Measurements from ENCODE around the gene ACVR2A. TPM values are rescaled to one million over a fixed set of nuclear protein-coding genes. Genes with fewer than 3 reads are reported as not detected.

ACVR2A gene
- polyA plus RNA-seq, 1 of the 3 experiments (the other 2 are of a cell fraction) = 1.6 TPM

DNA sequence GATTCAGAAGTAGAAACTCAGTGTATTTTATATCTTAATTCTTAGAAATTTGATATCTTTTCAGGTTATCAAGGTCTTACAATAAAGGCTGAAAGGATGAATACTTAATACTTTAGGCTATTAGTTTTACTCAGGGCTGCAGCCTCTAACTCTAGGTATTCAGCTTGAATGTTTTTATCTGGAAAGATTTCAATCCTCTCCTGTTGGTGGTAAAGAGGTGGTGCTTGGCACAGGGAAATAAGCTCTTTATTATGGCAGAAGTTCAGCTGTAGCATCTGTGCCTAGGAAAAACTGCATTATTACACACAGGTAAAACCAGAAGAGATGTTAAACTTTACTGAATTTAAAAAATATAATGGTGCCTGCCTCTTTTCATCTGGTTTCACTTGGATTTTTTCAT, 11.1 kb downstream of the ACVR2A start (continued):
- TF ChIP-seq, protein P1, sequence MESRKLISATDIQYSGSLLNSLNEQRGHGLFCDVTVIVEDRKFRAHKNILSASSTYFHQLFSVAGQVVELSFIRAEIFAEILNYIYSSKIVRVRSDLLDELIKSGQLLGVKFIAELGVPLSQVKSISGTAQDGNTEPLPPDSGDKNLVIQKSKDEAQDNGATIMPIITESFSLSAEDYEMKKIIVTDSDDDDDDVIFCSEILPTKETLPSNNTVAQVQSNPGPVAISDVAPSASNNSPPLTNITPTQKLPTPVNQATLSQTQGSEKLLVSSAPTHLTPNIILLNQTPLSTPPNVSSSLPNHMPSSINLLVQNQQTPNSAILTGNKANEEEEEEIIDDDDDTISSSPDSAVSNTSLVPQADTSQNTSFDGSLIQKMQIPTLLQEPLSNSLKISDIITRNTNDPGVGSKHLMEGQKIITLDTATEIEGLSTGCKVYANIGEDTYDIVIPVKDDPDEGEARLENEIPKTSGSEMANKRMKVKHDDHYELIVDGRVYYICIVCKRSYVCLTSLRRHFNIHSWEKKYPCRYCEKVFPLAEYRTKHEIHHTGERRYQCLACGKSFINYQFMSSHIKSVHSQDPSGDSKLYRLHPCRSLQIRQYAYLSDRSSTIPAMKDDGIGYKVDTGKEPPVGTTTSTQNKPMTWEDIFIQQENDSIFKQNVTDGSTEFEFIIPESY (IDR thresholded peaks at IDR 0.05; ENCODE audit: borderline replicate concordance, low read depth) = no peak
- no peak for TF ChIP-seq FOXJ3 (CRISPR knock-in tag; IDR thresholded peaks at IDR 0.05)
- TF ChIP-seq EZH2phosphoT487 (IDR thresholded peaks at IDR 0.05; ENCODE audit: borderline replicate concordance, low read depth) = no peak
- TF ChIP-seq RXRA (IDR thresholded peaks at IDR 0.05; ENCODE audit: borderline replicate concordance, low read depth) = no peak
- no peak for TF ChIP-seq FOSL2 (IDR thresholded peaks at IDR 0.05; ENCODE audit: borderline replicate concordance, low read depth)
- no peak for TF ChIP-seq TCF12 (IDR thresholded peaks at IDR 0.05)
- no peak for TF ChIP-seq EP300 (IDR thresholded peaks at IDR 0.05; ENCODE audit: borderline replicate concordance in 1 of 2, low read depth in 1 of 2, low read length in 1 of 2)
- no peak for TF ChIP-seq MXI1 (IDR thresholded peaks at IDR 0.05; ENCODE audit: low read depth, low read length)

DNA sequence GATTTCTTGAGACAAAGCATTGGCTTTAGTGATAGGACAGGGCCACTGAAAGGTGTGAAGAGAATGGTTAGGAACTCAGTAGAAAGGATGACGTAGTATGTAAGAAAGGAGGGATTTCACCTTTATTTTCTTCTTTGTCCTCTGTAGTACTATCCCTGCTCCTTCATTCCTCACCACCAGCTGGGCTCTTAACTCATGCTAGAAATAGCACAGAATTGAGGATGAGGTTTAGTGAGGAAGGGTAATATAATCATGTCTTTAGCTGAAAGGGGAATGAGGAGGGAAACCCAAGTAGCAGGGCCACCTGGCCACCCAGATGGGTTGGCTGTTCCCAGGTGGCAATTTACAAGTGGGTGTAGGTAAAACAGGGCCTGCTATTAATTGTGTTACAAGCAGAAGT, 15.2 kb downstream of the ACVR2A start:
- Histone ChIP-seq H2AFZ (ENCODE audit: low read depth) (no peak overlapping the region), H3K27ac (ENCODE audit: low read depth in 2 of 2, low read length in 1 of 2) (no peak overlapping the region), H3K27me3 (ENCODE audit: insufficient read depth) (no peaks in the 10 kb centered on the region), H3K4me2 (no peak overlapping the region), H3K36me3 (replicated peaks in 1 of 2; ENCODE audit: control insufficient read depth in 1 of 2, insufficient read depth in 2 of 2, low read length in 1 of 2) (no peaks in the 10 kb centered on the region), H3K9ac (no peak overlapping the region), H3K4me3 (ENCODE audit: low read depth in 2 of 2, low read length in 1 of 2) (no peak overlapping the region), H4K20me1 (ENCODE audit: insufficient read depth) (peaks cover 16% of the 10 kb centered on the region; the same call in 1 of the 2 replicates), H3K4me1 (ENCODE audit: control insufficient read depth in 1 of 2, insufficient read depth in 2 of 2, low read depth in 1 of 2, low read length in 1 of 2) (peaks cover 0 to 3% of the 10 kb centered on the region in 2 experiments; a peak in 2 of 4 replicates), H3K9me3 (no peaks in the 10 kb centered on the region), H3K79me2 (ENCODE audit: insufficient read depth) (peaks cover 55% of the 10 kb centered on the region), H3F3A (replicated peaks; ENCODE audit: insufficient read depth) (peaks cover 3% of the 10 kb centered on the region), H3K9me2 (no peaks in the 10 kb centered on the region)
- ChIA-PET CTCF (interaction anchor here (1.1 to 1.7 kb wide), 2 partner anchors 11 to 51 kb away, joined by 4 to 6 read pairs; no protein-coding TSS in a partner anchor), POLR2A (no interaction called here)
- 92% methylated on average over 1 of the region's 1 CpG for WGBS (ENCODE audit: low lambda C conversion rate)
- no peak for DNase-seq
- no peak for TF ChIP-seq RFX5 (IDR thresholded peaks at IDR 0.05; ENCODE audit: low read length)
- TF ChIP-seq SIN3A (IDR thresholded peaks at IDR 0.05; ENCODE audit: borderline replicate concordance, low read depth, low read length) = no peak
- TF ChIP-seq POLR2AphosphoS5 (IDR thresholded peaks at IDR 0.05; ENCODE audit: low read depth, low read length) = no peak

DNA sequence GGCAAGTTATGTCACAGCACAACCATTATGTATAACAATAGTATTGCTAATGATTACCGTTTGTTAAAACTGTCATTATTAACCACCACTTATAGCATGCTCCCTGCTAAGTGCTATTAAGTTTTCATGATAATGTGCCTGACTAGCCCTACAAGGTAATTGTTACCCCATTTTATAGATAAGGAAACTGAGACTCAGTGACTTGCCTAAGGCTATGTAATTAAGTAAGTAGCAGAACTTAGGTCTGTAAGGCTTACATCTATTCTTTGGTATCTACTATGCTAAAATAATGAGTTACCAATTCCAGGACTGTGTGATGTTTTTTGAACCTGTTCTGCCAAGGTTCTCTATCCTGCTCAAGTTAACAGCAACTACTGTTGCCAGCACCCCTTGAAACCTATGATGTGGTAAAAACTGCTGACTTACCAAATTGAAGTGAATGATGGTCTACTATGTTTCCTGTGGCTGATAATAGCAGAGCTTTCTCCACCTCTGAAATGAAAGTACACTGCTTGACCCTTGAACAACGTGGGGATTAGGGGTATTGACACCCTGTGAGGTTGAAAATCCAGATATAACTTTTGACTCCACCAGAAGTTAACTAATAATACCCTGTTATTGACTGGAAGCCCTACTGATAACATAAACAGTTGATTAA, 18.2 kb downstream of the ACVR2A start:
- H3K79me2 ChIP-seq (ENCODE audit: insufficient read depth) = peaks cover 47% of the 10 kb centered on the region; the same call in 1 of the 2 replicates
- CTCF ChIA-PET = no interaction called here

More for the DNA sequence above, 18.2 kb downstream of the ACVR2A start:
- no peak for DNase-seq
- H3K9me2 ChIP-seq = no peaks in the 10 kb centered on the region
- no peak overlapping the region for H3K9ac ChIP-seq
- H3K9me3 ChIP-seq = no peaks in the 10 kb centered on the region
- WGBS (ENCODE audit: low lambda C conversion rate) = 83% methylated on average over 2 of the region's 2 CpGs
- no peaks in the 10 kb centered on the region for H3K36me3 ChIP-seq (replicated peaks in 1 of 2; ENCODE audit: control insufficient read depth in 1 of 2, insufficient read depth in 2 of 2, low read length in 1 of 2)
- TF ChIP-seq ELF1 (IDR thresholded peaks at IDR 0.05) (no peak), MXI1 (IDR thresholded peaks at IDR 0.05; ENCODE audit: low read depth, low read length) (no peak), RAD21 (IDR thresholded peaks at IDR 0.05; ENCODE audit: low read length) (no peak)
- TF ChIP-seq, protein P2, sequence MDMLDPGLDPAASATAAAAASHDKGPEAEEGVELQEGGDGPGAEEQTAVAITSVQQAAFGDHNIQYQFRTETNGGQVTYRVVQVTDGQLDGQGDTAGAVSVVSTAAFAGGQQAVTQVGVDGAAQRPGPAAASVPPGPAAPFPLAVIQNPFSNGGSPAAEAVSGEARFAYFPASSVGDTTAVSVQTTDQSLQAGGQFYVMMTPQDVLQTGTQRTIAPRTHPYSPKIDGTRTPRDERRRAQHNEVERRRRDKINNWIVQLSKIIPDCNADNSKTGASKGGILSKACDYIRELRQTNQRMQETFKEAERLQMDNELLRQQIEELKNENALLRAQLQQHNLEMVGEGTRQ (IDR thresholded peaks at IDR 0.05; ENCODE audit: borderline replicate concordance, low read depth, low read length) = no peak
- H4K20me1 ChIP-seq (ENCODE audit: insufficient read depth) = peaks cover 7% of the 10 kb centered on the region
- H3K27ac ChIP-seq (ENCODE audit: low read depth in 2 of 2, low read length in 1 of 2) = no peak overlapping the region
- no peak overlapping the region for H2AFZ ChIP-seq (ENCODE audit: low read depth)
- H3K4me1 ChIP-seq (ENCODE audit: control insufficient read depth in 1 of 2, insufficient read depth in 2 of 2, low read depth in 1 of 2, low read length in 1 of 2) = peaks cover 0 to 3% of the 10 kb centered on the region in 2 experiments; a peak in 2 of 4 replicates
- POLR2A ChIA-PET = no interaction called here
- no peaks in the 10 kb centered on the region for H3K27me3 ChIP-seq (ENCODE audit: insufficient read depth)
- H3K4me2 ChIP-seq = no peak overlapping the region
- no peak overlapping the region for H3K4me3 ChIP-seq (ENCODE audit: low read depth in 2 of 2, low read length in 1 of 2)
- no peaks in the 10 kb centered on the region for H3F3A ChIP-seq (replicated peaks; ENCODE audit: insufficient read depth)

Measured in SK-N-SH (cell line).